HG03103 (cell line): ENCODE data around the gene ORAI3.

Source experiments
- ATAC-seq: cut with Tn5 transposase; IDR thresholded peaks from one replicate; pipeline ENCODE4 v1.9.1; 2021; ENCODE audit warnings: low read depth; ENCODE audit not compliant: unreplicated experiment

The ORAI3 gene

DNA sequence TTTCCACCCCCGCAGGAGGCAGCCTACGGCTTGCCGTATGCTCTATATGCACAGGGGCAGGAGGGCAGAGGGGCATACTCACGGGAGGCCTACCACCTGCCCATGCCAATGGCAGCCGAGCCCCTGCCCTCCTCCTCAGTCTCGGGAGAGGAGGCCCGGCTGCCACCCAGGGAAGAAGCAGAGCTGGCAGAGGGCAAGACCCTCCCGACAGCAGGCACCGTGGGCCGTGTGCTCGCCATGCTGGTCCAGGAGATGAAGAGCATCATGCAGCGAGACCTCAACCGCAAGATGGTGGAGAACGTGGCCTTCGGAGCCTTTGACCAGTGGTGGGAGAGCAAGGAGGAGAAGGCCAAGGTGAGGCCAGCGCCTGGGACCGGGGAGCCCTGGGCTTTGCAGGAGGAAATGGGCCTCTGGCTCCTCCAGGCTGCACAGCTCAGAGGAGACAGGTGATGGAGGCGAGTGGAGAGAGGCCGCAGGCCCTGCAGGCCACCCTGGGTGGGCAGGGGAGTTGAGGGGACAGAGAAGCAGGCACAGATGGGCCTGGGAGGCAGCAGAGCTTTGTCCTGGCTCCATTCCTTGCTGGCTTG lies 17.3 kb downstream of the ORAI3 start:
- no peak for ATAC-seq

DNA sequence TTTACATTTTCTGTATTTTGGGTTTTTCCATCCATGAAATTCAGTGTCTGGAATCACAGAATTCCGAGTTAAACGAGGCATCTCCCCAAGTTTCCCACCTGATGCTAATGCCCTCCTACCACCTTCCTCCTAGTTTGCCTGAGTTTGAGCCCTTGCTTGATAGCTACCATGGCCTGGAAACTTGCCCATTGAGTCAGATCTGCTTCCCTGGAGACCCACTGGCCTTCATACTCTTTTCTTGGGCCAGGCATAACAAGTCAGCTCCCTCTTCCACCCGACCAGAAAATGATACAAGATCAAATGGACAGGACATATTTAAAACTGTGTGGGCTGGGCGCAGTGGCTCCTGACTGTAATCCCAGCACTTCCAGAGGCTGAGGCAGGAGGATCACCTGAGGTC lies 18.9 kb downstream of the ORAI3 start:
- ATAC-seq: no peak

DNA sequence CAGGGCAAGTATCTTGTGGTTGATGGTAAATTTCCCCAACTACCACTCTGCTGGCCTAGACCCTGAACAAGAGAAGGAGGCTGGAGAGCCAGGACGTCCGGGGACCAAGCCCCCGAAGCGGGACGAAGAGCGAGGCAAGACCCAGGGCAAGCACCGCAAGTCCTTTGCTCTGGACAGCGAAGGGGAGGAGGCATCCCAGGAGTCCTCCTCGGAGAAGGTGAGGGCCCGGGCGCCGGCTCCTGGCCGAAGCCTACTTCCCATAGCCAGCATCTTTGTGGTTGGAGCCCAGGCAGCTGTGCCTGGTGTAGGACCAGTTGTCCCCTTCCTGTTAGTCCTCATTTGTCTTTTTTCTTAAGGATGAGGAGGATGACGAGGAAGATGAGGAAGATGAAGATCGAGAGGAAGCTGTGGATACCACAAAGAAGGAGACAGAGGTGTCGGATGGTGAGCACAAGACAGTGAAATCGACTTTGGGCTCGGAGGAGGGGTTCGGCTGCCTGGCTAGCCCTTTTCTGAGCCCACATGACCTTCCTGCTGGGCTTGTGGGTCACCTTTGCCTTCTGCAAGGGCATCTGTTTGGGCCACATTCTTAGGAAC lies 20.5 kb downstream of the ORAI3 start:
- no peak for ATAC-seq

DNA sequence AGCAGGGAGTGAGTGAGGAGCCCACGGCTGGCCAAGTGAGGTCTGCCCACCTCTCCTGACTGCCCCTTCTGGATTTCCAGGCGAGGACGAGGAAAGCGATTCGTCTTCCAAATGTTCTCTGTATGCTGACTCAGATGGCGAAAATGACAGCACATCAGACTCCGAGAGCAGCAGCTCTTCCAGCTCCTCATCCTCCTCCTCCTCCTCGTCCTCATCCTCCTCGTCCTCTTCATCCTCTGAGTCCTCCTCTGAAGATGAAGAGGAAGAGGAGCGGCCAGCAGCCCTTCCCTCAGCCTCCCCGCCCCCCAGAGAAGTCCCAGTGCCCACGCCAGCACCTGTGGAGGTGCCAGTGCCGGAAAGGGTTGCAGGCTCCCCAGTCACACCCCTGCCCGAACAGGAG lies 22.4 kb downstream of the ORAI3 start:
- ATAC-seq: no peak

DNA sequence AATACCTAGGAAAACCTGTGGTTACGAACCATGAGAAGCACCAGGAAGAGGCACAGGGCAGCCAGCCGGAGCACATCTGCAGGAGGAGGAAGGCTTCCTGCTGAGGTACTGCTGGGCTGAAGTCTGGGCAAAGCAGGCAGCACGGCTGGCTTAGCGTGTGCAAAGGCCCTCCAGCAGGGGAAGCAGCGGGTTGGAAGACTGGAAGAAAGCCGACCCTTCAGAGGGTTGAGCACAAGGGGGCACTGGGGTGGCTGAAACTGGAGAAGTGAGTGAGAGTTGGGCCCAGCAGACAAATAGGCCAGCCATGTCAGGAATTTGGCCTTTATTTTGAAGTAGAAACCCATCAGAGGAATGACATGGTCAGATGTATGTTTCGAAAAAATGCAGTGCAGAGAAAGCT lies 24.0 kb downstream of the ORAI3 start:
- no peak for ATAC-seq

DNA sequence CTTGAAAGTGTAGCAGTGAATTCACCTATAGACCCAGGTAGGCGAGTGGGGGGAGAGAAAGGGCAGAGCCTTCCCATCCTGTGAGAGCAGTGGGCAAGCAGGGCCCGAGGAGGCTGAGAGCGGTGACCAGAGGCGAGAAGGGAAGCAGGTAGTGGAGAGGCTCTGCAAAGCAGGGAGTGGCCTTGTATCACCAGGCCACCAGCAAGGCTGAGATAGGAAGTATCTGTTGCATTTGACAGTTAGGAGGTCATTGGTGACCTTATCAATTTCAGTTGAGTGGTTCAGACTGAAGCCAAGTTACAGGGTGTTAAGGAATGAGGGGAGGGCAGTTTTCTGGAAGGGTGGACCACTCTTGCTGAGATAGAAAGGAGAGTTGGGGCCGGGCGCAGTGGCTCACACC lies 25.5 kb downstream of the ORAI3 start:
- ATAC-seq: no peak

DNA sequence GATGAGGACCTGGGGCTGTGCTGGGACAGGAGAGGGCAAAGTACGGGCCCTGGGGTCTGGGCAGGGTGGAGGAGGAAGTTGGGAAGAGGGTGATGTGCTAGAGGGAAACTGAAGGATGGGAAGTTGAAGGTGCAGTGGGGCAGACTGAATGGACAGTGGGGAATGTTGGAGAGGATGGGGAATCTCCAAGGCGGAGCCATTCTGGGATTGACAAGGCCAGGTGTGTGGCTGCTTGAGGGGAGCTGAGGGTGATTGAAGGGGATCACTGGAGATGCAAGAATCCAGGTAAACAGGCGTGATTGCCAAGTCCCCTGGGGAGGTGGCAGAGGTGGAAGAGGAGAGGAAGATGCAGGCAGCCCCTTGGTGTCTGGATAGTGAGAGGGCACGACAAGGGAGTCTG lies 27.6 kb downstream of the ORAI3 start:
- no peak for ATAC-seq

DNA sequence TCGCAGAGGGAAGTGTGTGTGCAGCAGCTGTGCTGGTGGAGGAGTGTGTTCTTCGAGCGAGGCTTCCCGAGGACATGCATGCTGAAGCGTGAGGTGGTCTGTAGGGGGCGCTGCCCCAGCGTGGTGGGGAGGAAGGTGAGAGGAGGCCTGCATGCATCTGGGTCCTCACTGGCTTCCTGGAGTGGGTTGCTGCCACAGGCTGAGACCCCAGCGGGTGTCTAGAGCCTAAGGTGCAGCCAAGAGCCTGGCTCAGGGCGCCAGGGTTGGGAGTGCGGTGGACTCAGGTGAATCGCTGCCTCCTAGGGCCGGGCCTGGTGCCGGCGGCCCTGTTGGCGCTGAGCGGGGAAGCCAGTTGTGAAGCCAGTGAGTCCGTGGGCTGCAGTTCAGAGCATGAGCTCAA lies 28.6 kb downstream of the ORAI3 start:
- ATAC-seq: no peak

DNA sequence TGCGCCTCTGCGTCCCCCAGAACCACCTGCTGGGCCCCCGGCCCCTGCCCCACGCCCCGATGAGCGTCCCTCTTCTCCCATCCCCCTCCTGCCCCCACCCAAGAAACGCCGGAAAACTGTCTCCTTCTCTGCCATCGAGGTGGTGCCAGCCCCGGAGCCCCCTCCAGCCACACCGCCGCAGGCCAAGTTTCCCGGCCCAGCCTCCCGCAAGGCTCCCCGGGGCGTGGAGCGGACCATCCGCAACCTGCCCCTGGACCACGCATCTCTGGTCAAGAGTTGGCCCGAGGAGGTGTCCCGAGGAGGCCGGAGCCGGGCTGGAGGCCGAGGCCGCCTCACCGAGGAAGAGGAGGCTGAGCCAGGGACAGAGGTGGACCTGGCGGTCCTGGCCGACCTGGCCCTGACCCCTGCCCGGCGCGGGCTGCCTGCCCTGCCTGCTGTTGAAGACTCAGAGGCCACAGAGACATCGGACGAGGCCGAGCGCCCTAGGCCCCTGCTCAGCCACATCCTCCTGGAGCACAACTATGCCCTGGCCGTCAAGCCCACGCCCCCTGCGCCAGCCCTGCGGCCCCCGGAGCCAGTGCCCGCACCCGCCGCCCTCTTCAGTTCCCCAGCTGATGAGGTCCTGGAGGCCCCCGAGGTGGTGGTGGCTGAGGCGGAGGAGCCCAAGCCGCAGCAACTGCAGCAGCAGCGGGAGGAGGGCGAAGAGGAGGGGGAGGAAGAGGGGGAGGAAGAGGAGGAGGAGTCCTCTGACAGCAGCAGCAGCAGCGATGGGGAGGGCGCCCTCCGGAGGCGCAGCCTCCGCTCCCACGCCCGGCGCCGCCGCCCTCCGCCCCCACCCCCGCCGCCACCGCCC lies 30.5 kb downstream of the ORAI3 start:
- ATAC-seq: no peak

DNA sequence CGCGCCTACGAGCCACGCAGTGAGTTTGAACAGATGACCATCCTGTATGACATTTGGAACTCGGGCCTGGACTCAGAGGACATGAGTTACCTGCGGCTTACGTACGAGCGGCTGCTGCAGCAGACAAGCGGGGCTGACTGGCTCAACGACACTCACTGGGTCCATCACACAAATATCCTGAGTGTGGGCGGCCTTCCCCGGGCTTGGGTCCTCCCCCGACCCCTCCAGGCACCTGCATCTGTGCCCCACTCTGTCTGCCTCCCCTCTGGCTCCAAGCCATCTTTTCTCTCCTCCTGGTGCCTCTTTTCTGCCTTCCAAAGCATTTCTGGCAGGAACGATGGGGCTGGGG lies 31.1 kb downstream of the ORAI3 start:
- ATAC-seq: no peak

DNA sequence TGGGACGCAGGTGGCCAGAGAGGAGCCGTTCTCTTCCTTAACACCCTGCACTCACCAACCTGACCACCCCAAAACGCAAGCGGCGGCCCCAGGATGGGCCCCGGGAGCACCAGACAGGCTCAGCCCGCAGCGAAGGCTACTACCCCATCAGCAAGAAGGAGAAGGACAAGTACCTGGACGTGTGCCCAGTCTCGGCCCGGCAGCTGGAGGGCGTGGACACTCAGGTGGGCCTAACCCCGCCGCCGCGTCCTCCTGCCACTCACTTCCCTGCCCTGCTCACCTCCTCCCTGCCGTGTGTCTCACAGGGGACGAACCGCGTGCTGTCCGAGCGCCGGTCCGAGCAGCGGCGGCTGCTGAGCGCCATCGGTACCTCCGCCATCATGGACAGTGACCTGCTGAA lies 31.6 kb downstream of the ORAI3 start:
- ATAC-seq: no peak

DNA sequence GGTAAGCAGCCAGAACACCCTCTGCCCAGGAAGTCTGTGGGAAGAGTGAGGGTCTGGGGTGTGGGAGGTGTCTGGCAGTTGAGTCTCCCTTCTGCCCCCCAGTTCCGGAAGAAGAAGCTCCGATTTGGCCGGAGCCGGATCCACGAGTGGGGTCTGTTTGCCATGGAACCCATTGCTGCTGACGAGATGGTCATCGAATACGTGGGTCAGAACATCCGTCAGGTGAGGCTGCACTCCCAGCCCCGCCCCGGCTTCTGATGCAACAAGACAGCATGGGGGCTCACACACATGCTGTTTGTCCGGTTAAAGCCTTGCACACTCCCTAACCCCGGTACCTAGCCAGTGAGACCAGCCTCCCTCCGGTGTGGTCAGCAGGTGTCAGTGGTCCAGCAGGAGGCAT lies 32.1 kb downstream of the ORAI3 start:
- ATAC-seq: no peak

DNA sequence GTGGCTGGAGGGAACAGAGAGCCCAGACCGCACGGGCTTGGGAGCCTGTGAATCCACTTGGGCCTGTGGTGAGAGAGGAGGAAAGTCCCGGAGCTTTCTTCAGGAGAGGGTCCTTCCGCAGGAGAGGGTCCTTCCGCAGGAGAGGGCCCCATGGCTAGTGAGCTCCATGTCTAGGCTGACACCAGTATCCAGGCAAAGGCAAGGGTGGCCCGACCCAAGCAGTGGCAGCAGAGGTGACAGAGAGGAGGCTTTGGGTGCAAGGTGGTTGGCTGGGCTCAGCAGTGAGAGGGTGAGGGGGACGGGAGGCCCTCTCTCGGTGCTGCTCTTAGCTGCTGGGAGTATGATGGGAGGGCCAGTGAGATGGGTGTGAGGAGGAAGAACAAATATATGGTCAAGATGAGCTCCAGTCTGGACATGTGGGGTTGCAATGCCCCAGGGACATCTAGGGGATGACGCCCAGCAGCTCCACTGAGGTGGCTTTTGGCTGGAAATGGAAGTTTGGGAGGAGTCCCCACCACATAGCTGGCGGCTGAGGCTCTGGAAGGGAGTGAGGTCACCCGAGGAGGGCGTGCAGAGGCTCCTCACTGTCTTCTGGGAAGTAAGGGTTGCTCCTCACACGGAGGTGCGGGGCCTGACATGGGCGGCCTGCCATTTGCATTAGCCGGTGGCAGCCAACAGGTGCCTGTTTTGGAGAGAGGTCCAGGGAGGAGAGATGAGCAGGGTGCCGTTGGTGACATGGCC lies 33.9 kb downstream of the ORAI3 start:
- ATAC-seq: no peak

DNA sequence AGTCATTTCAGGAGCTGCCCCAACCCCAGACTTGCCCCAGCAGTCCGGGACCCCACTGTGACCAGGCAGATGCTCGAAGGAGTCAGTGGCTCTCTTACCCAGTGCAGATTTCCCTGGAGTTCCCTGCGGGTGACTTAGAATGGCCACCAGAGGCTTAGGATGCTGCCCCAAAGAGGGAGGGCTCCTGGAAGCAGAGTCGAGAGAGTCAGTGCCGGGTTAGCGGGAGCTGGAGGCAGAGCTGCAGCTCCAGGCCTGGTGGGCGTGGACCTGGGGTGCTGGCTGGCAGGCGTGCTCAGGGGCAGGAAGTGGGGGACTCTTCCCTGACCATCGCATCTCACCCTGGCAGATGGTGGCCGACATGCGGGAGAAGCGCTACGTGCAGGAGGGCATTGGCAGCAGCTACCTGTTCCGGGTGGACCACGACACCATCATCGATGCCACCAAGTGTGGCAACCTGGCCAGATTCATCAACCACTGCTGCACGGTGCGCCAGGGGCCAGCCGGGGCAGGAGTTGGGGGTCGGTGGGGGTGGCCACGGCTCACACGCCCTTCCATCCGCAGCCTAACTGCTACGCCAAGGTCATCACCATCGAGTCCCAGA lies 34.5 kb downstream of the ORAI3 start:
- ATAC-seq: no peak

DNA sequence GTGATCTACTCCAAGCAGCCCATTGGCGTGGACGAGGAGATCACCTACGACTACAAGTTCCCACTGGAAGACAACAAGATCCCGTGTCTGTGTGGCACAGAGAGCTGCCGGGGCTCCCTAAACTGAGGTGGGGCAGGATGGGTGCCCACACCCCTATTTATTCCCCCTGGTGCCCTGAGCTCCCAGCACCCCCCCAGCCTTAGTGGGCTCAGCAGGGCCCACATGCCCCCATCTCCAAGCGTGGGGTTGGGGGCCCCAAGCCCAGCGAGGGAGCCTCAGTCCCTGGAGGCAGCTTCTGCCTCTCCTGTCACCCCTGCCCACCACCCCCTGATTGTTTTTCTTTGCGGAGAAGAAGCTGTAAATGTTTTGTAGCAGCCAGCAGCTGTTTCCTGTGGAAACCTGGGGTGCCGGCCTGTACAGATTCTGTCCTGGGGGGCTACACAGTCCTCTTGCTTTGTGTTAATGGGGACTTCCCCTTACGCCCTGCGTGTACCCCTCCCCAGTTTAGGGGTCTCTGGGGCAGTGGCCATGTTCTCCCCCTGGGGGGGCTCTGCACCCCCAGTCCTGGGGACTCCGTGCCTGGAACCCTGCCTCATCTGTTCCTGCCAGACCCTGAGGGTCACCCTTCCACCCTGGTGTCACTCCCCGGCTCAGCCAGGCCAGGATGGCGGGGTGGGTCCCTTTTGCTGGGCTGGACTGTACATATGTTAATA lies 35.2 kb downstream of the ORAI3 start:
- no peak for ATAC-seq

DNA sequence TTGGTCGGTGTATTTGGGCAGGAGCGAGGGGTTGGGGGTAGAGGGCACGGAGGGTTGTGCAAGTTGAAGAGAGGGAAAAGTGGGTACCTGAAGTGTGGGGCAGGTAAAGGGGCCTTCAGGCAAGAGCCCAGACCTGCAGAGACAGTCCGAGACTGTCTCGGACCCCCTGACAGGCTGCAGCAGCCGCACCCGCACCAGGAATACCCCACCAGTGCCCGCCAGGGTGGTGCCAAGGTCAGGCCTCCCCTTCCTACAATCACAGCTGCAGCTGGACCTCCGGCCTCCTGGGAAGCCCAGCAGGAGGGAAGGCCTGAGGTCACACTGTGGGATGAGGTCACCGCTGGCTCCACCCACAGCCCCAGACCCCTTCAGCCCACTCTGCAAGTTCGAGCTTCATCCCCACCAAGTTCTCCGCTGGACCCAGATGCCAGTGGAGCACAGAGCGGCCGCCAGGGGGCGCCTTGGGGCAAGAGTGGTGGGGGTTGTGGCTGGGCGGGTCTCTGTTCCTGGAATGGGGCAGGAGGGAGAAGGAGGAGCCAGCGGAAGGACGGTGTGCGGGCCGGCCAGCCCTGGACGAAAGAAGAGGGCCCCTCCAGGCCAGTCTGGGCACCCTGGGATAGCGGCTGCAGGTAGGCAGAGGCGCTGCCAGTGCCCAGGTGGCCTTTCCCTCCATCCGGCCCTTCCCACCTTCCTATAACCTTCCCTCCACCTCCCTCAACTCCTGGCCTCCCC lies 36.0 kb downstream of the ORAI3 start, which contains the start of gene HSD3B7:
HSD3B7 (plus strand) TSS at position 539 of the 732 bp plus-strand sequence. CDS start 452 bp downstream, outside the sequence.
- no peak for ATAC-seq

DNA sequence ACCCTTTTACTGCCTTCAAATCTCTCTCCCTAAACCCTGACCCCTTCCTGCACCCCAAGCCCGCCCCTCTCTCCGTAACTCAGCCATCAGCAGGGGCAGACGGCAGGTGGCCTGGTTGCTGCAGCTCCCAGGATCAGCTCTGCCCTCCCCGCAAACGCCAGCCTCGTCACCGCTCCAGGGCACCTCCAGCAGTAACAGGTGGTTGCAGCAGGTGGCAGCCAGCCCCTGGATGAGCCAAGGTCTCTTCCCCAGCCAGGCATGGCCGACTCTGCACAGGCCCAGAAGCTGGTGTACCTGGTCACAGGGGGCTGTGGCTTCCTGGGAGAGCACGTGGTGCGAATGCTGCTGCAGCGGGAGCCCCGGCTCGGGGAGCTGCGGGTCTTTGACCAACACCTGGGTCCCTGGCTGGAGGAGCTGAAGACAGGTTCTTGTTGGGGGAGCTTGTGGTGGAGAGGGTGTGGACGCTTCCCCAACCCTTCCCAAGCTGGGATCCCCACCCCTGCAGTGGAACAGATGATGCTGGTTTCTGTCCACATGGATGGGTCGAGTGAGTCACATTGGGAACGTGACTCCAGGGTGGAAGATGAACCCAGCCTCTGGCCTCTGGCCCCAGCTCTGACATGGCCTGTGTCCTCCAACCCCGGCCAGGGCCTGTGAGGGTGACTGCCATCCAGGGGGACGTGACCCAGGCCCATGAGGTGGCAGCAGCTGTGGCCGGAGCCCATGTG lies 36.7 kb downstream of the ORAI3 start:
- no peak for ATAC-seq

DNA sequence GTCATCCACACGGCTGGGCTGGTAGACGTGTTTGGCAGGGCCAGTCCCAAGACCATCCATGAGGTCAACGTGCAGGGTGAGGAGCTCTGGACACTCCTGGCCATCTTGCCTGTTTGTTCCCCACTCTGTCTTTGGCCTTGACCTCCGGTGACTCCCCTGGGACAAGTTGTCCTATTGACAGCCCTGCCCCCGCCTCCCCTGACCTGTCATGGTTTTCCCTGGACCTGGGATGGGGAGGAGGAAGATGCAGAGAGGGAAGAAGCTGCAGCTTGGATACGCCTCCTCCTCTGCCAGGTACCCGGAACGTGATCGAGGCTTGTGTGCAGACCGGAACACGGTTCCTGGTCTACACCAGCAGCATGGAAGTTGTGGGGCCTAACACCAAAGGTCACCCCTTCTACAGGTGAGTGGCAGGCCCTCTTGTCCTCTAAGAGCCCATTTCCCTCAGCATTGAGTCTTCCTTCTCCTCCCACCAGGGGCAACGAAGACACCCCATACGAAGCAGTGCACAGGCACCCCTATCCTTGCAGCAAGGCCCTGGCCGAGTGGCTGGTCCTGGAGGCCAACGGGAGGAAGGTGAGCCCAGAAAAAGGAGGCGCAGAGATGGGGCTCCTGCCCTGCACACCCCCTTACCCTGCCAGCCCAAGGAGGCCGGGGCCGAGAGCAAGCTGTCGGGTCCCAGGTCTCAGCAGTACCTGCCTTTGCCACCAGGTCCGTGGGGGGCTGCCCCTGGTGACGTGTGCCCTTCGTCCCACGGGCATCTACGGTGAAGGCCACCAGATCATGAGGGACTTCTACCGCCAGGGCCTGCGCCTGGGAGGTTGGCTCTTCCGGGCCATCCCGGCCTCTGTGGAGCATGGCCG lies 37.5 kb downstream of the ORAI3 start:
- no peak for ATAC-seq
